ENCODE results near the gene UMODL1. TPM values are rescaled to one million over a fixed set of nuclear protein-coding genes. Genes with fewer than 3 reads are reported as not detected.

Gene UMODL1
- total RNA-seq, 2 experiments from 2014 or later = 0.05 to 0.10 TPM

GRCh38 chr21:42155045-42155855, 84.1 kb downstream of the UMODL1 start:
- ChIA-PET CTCF (interaction anchor here (0.7 to 2.5 kb wide), 2 partner anchors 103 to 339 kb away, joined by 3 to 8 read pairs; no protein-coding TSS in a partner anchor), POLR2A (no interaction called here)
- Mint-ChIP-seq H3K4me3 (no peak overlapping the region), H3K36me3 (ENCODE audit: low read depth) (no peaks in the 10 kb centered on the region), H3K9me3 (no peaks in the 10 kb centered on the region), H3K27me3 (peaks cover 10% of the 10 kb centered on the region), H3K27ac (no peak overlapping the region), H3K4me1 (no peaks in the 10 kb centered on the region)
- no peak for DNase-seq

- no peak overlapping the region for H3K27ac Mint-ChIP-seq
- H3K36me3 Mint-ChIP-seq (ENCODE audit: low read depth) = no peaks in the 10 kb centered on the region
- ChIA-PET CTCF (interaction anchor here (2.5 kb wide), 1 partner anchor 102 kb away, joined by 8 read pairs; no protein-coding TSS in a partner anchor), POLR2A (no interaction called here)
- H3K4me1 Mint-ChIP-seq = peaks cover 9% of the 10 kb centered on the region
- peak; percentile 4 for DNase-seq
- H3K27me3 Mint-ChIP-seq = peaks cover 10% of the 10 kb centered on the region
- H3K4me3 Mint-ChIP-seq = no peak overlapping the region
- no peaks in the 10 kb centered on the region for H3K9me3 Mint-ChIP-seq
Observed at GRCh38 chr21:42156690-42157605, 85.8 kb downstream of the UMODL1 start.

GRCh38 chr21:42157606-42158310, 86.6 kb downstream of the UMODL1 start:
- Mint-ChIP-seq H3K4me3 (no peak overlapping the region), H3K27me3 (peaks cover 10% of the 10 kb centered on the region), H3K36me3 (ENCODE audit: low read depth) (no peaks in the 10 kb centered on the region), H3K9me3 (no peaks in the 10 kb centered on the region), H3K4me1 (peaks cover 13% of the 10 kb centered on the region), H3K27ac (no peak overlapping the region)
- ChIA-PET CTCF (interaction anchor here (1.0 kb wide), 1 partner anchor 9 kb away, joined by 4 read pairs; no protein-coding TSS in a partner anchor), POLR2A (no interaction called here)
- DNase-seq = no peak

DNA sequence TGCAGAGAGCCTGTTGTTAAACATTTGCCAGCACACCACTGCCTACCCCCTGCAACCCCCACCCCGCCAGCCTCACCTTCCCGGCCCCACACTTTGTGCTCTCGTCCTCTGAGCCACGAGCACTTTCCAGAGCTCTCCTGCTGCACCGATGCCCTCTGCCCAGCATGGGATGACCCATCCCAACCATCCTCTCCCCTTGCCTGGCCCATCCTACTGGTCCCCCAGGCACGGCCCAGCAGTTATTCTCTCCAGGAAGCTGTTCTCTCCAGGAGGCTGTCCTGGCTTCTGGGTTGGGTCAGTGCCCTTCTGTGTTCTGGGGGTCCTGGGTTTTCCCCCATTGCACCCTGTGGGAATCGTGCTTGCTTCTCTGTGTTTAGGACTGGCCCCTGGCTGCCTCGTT, 87.7 kb downstream of the UMODL1 start:
- ChIA-PET POLR2A (no interaction called here), CTCF (interaction anchor here (1.9 kb wide), 1 partner anchor 100 kb away, joined by 7 read pairs; no protein-coding TSS in a partner anchor)
- peaks cover 10% of the 10 kb centered on the region for H3K27me3 Mint-ChIP-seq
- no peak for DNase-seq
- no peak overlapping the region for H3K4me3 Mint-ChIP-seq
- no peaks in the 10 kb centered on the region for H3K36me3 Mint-ChIP-seq (ENCODE audit: low read depth)
- peaks cover 13% of the 10 kb centered on the region for H3K4me1 Mint-ChIP-seq
- H3K27ac Mint-ChIP-seq = no peak overlapping the region
- H3K9me3 Mint-ChIP-seq = no peaks in the 10 kb centered on the region

DNA sequence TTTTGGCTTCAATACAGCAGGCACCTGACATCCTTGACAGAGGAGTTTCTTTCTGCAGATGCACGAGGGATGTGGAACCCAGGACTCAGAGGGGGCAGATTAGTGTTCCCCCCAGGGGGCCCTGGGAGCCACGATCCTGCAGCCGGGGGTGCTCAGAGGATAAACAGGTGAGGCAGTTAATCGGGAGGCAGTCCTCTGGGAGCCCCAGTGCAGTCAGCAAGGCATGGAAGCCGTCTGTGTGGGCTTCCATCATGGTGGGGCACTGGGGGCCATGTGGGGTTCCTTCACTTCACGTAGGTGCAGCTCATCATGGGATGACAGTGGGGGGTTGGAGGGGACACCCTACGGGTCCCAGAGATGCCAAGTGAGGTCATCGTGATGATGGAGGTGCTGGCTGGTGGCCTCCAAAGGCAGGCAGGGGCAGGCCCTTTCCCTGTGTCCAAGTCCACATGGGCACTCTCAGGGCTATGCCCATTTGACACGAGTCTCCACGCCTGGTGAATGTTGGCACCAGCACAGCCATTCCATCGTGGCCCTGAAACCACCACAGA, 88.5 kb downstream of the UMODL1 start:
- no peaks in the 10 kb centered on the region for H3K36me3 Mint-ChIP-seq (ENCODE audit: low read depth)
- H3K27me3 Mint-ChIP-seq = peaks cover 10% of the 10 kb centered on the region
- H3K27ac Mint-ChIP-seq = no peak overlapping the region
- no peak overlapping the region for H3K4me3 Mint-ChIP-seq
- ChIA-PET POLR2A (no interaction called here), CTCF (interaction anchor here (1.9 kb wide), 1 partner anchor 99 kb away, joined by 7 read pairs; no protein-coding TSS in a partner anchor)
- H3K9me3 Mint-ChIP-seq = no peaks in the 10 kb centered on the region
- DNase-seq = no peak
- H3K4me1 Mint-ChIP-seq = peaks cover 16% of the 10 kb centered on the region

DNA sequence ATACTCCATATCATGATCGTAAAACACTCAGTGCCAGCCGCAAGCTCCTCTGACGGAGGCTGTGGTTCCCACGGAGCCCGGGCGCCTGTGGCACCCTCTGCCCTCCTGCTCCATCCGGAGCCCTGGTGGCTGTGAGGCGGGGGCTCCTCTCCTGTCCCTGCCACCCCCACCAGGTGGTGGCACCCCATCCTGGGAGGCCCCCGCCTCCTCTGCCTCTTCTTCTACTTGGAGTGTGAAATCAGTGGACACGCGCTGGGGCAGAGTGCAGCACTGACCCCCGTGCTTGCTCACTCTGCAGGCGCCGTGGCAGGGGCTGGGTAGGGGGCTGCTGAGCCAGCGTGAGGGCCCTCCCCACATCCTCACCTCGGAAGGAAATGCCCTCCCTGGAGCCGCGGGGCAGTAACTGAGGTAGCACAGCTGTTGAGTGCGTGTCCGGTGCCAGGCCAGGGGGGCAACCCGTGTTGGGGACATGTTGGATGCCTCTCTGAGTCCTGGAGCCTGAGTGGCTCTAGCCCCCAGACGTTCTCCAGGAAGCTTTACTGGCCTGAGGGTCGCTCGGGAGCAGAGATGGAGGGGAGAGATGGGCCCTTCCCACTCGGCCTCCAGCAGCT, 89.1 kb downstream of the UMODL1 start:
- ChIA-PET CTCF (interaction anchor here (1.9 kb wide), 1 partner anchor 99 kb away, joined by 7 read pairs; no protein-coding TSS in a partner anchor), POLR2A (no interaction called here)
- Mint-ChIP-seq H3K36me3 (ENCODE audit: low read depth) (no peaks in the 10 kb centered on the region), H3K9me3 (no peaks in the 10 kb centered on the region), H3K27me3 (peaks cover 10% of the 10 kb centered on the region), H3K27ac (no peak overlapping the region), H3K4me3 (no peak overlapping the region), H3K4me1 (peaks cover 16% of the 10 kb centered on the region)
- DNase-seq = no peak

DNA sequence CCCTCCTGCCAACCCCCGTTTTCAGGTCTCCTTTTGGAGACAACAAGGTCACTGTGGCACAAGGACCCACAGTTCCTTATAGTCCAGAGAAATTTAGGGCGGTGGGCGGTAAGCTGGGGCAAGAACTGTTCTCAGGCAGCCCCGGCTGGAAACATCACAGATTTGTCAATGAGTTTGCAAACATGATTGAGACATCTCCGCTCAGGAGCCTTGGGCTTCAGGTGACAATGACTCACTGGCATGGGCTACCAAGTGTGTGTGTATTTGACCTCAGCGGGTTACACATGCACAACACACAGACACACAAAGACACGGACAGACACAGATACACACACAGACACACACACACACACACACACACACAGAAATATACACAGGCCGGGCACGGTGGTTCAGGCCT, 89.6 kb downstream of the UMODL1 start:
- CTCF ChIA-PET = no interaction called here
- H3K4me3 Mint-ChIP-seq = no peak overlapping the region
- POLR2A ChIA-PET = no interaction called here
- no peak for DNase-seq
- H3K9me3 Mint-ChIP-seq = no peaks in the 10 kb centered on the region
- H3K4me1 Mint-ChIP-seq = peaks cover 16% of the 10 kb centered on the region
- no peak overlapping the region for H3K27ac Mint-ChIP-seq
- no peaks in the 10 kb centered on the region for H3K36me3 Mint-ChIP-seq (ENCODE audit: low read depth)
- H3K27me3 Mint-ChIP-seq = peaks cover 9% of the 10 kb centered on the region

- Mint-ChIP-seq H3K9me3 (no peaks in the 10 kb centered on the region), H3K4me3 (no peak overlapping the region), H3K27ac (peak overlapping the region; percentile 0), H3K4me1 (peaks cover 16% of the 10 kb centered on the region), H3K36me3 (ENCODE audit: low read depth) (no peaks in the 10 kb centered on the region), H3K27me3 (peaks cover 5% of the 10 kb centered on the region)
- peak; percentile 9 for DNase-seq
- ChIA-PET POLR2A (no interaction called here), CTCF (no interaction called here)
Observed at GRCh38 chr21:42161401-42161955, 90.4 kb downstream of the UMODL1 start.

- ChIA-PET POLR2A (no interaction called here), CTCF (interaction anchor here (8.6 kb wide), 1 partner anchor 97 kb away, joined by 91 read pairs; no protein-coding TSS in a partner anchor)
- peak; percentile 21 for DNase-seq
- peaks cover 16% of the 10 kb centered on the region for H3K4me1 Mint-ChIP-seq
- H3K36me3 Mint-ChIP-seq (ENCODE audit: low read depth) = no peaks in the 10 kb centered on the region
- no peak overlapping the region for H3K27ac Mint-ChIP-seq
- H3K4me3 Mint-ChIP-seq = no peak overlapping the region
- H3K27me3 Mint-ChIP-seq = peaks cover 5% of the 10 kb centered on the region
- no peaks in the 10 kb centered on the region for H3K9me3 Mint-ChIP-seq
Observed at GRCh38 chr21:42161956-42162681, 91.0 kb downstream of the UMODL1 start.

GRCh38 chr21:42162831-42163510, 91.9 kb downstream of the UMODL1 start:
- Mint-ChIP-seq H3K36me3 (ENCODE audit: low read depth) (no peaks in the 10 kb centered on the region), H3K9me3 (no peaks in the 10 kb centered on the region), H3K27me3 (peaks cover 5% of the 10 kb centered on the region), H3K27ac (no peak overlapping the region), H3K4me1 (peaks cover 16% of the 10 kb centered on the region), H3K4me3 (no peak overlapping the region)
- POLR2A ChIA-PET = interaction anchor here (1.9 kb wide), 1 partner anchor 96 kb away, joined by 15 read pairs; no protein-coding TSS in a partner anchor
- CTCF ChIA-PET = interaction anchor here (1.6 to 8.6 kb wide), 3 partner anchors 18 to 97 kb away, joined by 4 to 91 read pairs (median 11); no protein-coding TSS in a partner anchor
- peak; percentile 16 for DNase-seq

- Mint-ChIP-seq H3K27me3 (peaks cover 5% of the 10 kb centered on the region), H3K27ac (peak overlapping the region; percentile 11), H3K4me1 (peaks cover 16% of the 10 kb centered on the region), H3K4me3 (no peak overlapping the region), H3K36me3 (ENCODE audit: low read depth) (no peaks in the 10 kb centered on the region), H3K9me3 (no peaks in the 10 kb centered on the region)
- peak; percentile 8 for DNase-seq
- ChIA-PET CTCF (interaction anchor here (0.8 to 8.6 kb wide), 9 partner anchors 12 to 127 kb away, joined by 3 to 91 read pairs (median 6); no protein-coding TSS in a partner anchor), POLR2A (interaction anchor here (1.1 to 1.9 kb wide), 3 partner anchors 56 to 96 kb away, joined by 3 to 15 read pairs (median 3); partner anchors contain the start of gene ABCG1)
Observed at GRCh38 chr21:42163511-42163863, 92.4 kb downstream of the UMODL1 start.
